Upper lobe of left lung (tissue), 4 donors: ENCODE results near the gene NRXN2.

ENCODE experiments used
- CTCF ChIP-seq, 6 experiments: fragments of 450-650 bp in 4 of 6; fragments of 200-600 bp in 2 of 6; sonication (generic) in 2 of 6; IDR thresholded peaks; one replicate each; pipeline ENCODE4 v1.5.1; 2016 to 2019; ENCODE audit warnings: antibody characterized with exemption in 6 of 6
- EP300 ChIP-seq, 4 donors: sonication (generic); formaldehyde crosslinking; IDR thresholded peaks; one replicate each; pipeline ENCODE4 v1.5.1; 2017; ENCODE audit warnings: antibody characterized with exemption in 4 of 4, control low read depth in 2 of 4
- POLR2A ChIP-seq, 4 donors: fragments of 450-650 bp; IDR thresholded peaks; one replicate each; pipeline ENCODE4 v1.5.1; 2016 to 2017; ENCODE audit warnings: antibody characterized with exemption in 4 of 4, mild to moderate bottlenecking in 2 of 4
- POLR2AphosphoS5 ChIP-seq, 2 donors: sonication (generic); formaldehyde crosslinking; IDR thresholded peaks; one replicate each; pipeline ENCODE4 v1.5.1; 2017; ENCODE audit warnings: antibody characterized with exemption in 2 of 2

DNA sequence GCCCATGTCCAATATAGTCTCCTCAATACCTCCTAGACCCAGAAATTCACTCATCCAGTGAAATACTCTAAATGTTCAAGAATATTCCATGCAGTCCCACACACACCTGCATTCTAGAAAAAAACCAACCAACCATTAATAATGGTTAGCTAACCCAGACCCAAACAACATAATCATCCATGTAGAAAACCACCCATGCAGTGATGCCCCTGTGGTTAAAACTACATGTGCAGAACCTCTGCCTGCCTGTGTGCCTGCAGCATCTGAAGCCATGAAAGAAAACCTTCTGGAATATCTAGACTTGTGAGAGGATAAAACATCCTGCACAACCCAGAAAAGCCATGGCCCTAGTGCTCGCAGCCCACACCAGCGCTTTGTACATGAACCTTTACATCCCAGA is 84.2 kb downstream of the NRXN2 start:
- no peak for TF ChIP-seq CTCF (IDR thresholded peaks at IDR 0.05)
- no peak for TF ChIP-seq POLR2A (IDR thresholded peaks at IDR 0.05)
- TF ChIP-seq EP300 (IDR thresholded peaks at IDR 0.05) = no peak
- no peak for TF ChIP-seq POLR2AphosphoS5 (IDR thresholded peaks at IDR 0.05)
